HEK293 (cell line): Measurements from ENCODE around the gene EDDM13.

Source experiments
- CTCF ChIA-PET: fragments of 350-600 bp; formaldehyde crosslinking; extraction: SDS; loops from one replicate; lab custom pipeline; 2021; ENCODE audit warnings: antibody characterized with exemption; lab: Yijun Ruan, JAX
- POLR2A ChIA-PET: fragments of 300-600 bp; formaldehyde crosslinking; extraction: SDS; loops from one replicate; lab custom pipeline; 2020; ENCODE audit warnings: antibody characterized with exemption, inconsistent platforms; lab: Yijun Ruan, JAX
- H3K27ac ChIP-seq: fragments of 200-500 bp; sonication (Bioruptor generic); 2 replicates; pipeline ENCODE4 v1.5.1; 2014; ENCODE audit warnings: low read depth, low read length, control low read depth, inconsistent platforms; ENCODE audit errors: extremely low read depth
- H3K36me3 ChIP-seq, 2 experiments: fragments of 200-500 bp in 1 of 2; sonication (Bioruptor generic) in 1 of 2; 1 replicate in 1 of 2; 2 replicates in 1 of 2; pipeline ENCODE4 v1.5.1; 2014 to 2017; ENCODE audit warnings: inconsistent platforms in 2 of 2, low read length in 2 of 2; ENCODE audit not compliant: control insufficient read depth in 2 of 2, insufficient read depth in 1 of 2
- H3K4me1 ChIP-seq: fragments of 200-500 bp; sonication (Bioruptor generic); 2 replicates; pipeline ENCODE4 v1.5.1; 2014; ENCODE audit warnings: mild to moderate bottlenecking, low read length, inconsistent platforms; ENCODE audit not compliant: control insufficient read depth, insufficient read depth
- H3K4me3 ChIP-seq: 2 replicates; pipeline ENCODE4 v1.5.1; 2011; ENCODE audit warnings: low read depth, mild to moderate bottlenecking, control low read depth, low read length, moderate library complexity
- H3K9me3 ChIP-seq: fragments of 200-500 bp; sonication (Bioruptor generic); 2 replicates; pipeline ENCODE4 v1.5.1; 2014; ENCODE audit warnings: low read depth, low read length, inconsistent platforms; ENCODE audit not compliant: control insufficient read depth, insufficient read depth
- BCL11A ChIP-seq: fragments of 450-650 bp; formaldehyde crosslinking; IDR thresholded peaks from 2 replicates; pipeline ENCODE4 v1.5.1; 2016; ENCODE audit warnings: low read depth, missing biosample characterization, missing genetic modification characterization
- ELK4 ChIP-seq: IDR thresholded peaks from 2 replicates; pipeline ENCODE4 v1.6.1; 2011; ENCODE audit warnings: mild to moderate bottlenecking, low read depth, low read length, borderline replicate concordance
- HIC1 ChIP-seq: fragments of 450-650 bp; formaldehyde crosslinking; IDR thresholded peaks from 2 replicates; pipeline ENCODE4 v1.5.1; 2016; ENCODE audit warnings: missing biosample characterization, missing genetic modification characterization
- PATZ1 ChIP-seq: fragments of 450-650 bp; formaldehyde crosslinking; IDR thresholded peaks from 2 replicates; pipeline ENCODE4 v1.5.1; 2016; ENCODE audit warnings: missing biosample characterization, missing genetic modification characterization
- SCRT2 ChIP-seq: fragments of 450-650 bp; formaldehyde crosslinking; IDR thresholded peaks from 2 replicates; pipeline ENCODE4 v1.5.1; 2016; ENCODE audit warnings: missing biosample characterization, missing genetic modification characterization
- SETDB1 ChIP-seq: IDR thresholded peaks from one replicate; pipeline ENCODE4 v1.6.1; 2017; ENCODE audit warnings: mild to moderate bottlenecking, low read length, moderate library complexity, mixed read lengths; ENCODE audit not compliant: insufficient read length
- ZBTB11 ChIP-seq: fragments of 450-650 bp; formaldehyde crosslinking; conservative IDR thresholded peaks from 2 replicates; pipeline ENCODE4 v1.5.1; 2016; ENCODE audit warnings: low read depth, missing biosample characterization, missing genetic modification characterization
- ZBTB26 ChIP-seq: fragments of 450-650 bp; formaldehyde crosslinking; optimal IDR thresholded peaks from 2 replicates; pipeline ENCODE3; 2016; ENCODE audit warnings: missing biosample characterization, mild to moderate bottlenecking, missing genetic modification characterization
- ZNF10 ChIP-seq: fragments of 450-650 bp; formaldehyde crosslinking; IDR thresholded peaks from 2 replicates; pipeline ENCODE4 v1.5.1; 2017; ENCODE audit warnings: missing biosample characterization, missing genetic modification characterization
- ZNF239 ChIP-seq: fragments of 450-650 bp; formaldehyde crosslinking; IDR thresholded peaks from 2 replicates; pipeline ENCODE4 v1.5.1; 2016; ENCODE audit warnings: missing biosample characterization, missing genetic modification characterization
- ZNF341 ChIP-seq: fragments of 450-650 bp; formaldehyde crosslinking; IDR thresholded peaks from 2 replicates; pipeline ENCODE4; 2016; ENCODE audit warnings: low read depth, missing biosample characterization, missing genetic modification characterization
- ZNF404 ChIP-seq: fragments of 450-650 bp; formaldehyde crosslinking; IDR thresholded peaks from 2 replicates; pipeline ENCODE4 v1.5.1; 2017; ENCODE audit warnings: missing biosample characterization, missing genetic modification characterization
- ZNF449 ChIP-seq: fragments of 450-650 bp; formaldehyde crosslinking; IDR thresholded peaks from 2 replicates; pipeline ENCODE4 v1.5.1; 2017; ENCODE audit warnings: missing biosample characterization, mild to moderate bottlenecking, missing genetic modification characterization, moderate library complexity
- ZNF561 ChIP-seq: fragments of 450-650 bp; IDR thresholded peaks from 2 replicates; pipeline ENCODE4 v1.5.1; 2018; ENCODE audit warnings: missing biosample characterization, missing genetic modification characterization, borderline replicate concordance
- ZNF621 ChIP-seq: fragments of 450-650 bp; formaldehyde crosslinking; IDR thresholded peaks from 2 replicates; pipeline ENCODE4 v1.5.1; 2017; ENCODE audit warnings: missing biosample characterization, missing genetic modification characterization
- ZNF639 ChIP-seq: fragments of 450-650 bp; formaldehyde crosslinking; IDR thresholded peaks from 2 replicates; pipeline ENCODE4 v1.5.1; 2016; ENCODE audit warnings: missing biosample characterization, missing genetic modification characterization
- ZNF837 ChIP-seq: fragments of 450-650 bp; formaldehyde crosslinking; IDR thresholded peaks from 2 replicates; pipeline ENCODE4 v1.5.1; 2016; ENCODE audit warnings: missing biosample characterization, missing genetic modification characterization
- ZSCAN18 ChIP-seq: fragments of 450-650 bp; formaldehyde crosslinking; IDR thresholded peaks from 2 replicates; pipeline ENCODE4 v1.5.1; 2016; ENCODE audit warnings: missing biosample characterization, missing genetic modification characterization

Gene EDDM13

GRCh38 chr19:56222901-56223300 lies 49.6 kb upstream of the EDDM13 start (continued):
- TF ChIP-seq HIC1 (no peak), PATZ1 (tag by site-specific recombination) (no peak)

- ChIA-PET CTCF (interaction anchor here (0.7 kb wide), 1 partner anchor 128 kb away, joined by 3 read pairs; no protein-coding TSS in a partner anchor), POLR2A (no interaction called here)
- H3K4me3 ChIP-seq = no peak overlapping the region
- H3K4me1 ChIP-seq = no peaks in the 10 kb centered on the region
- H3K27ac ChIP-seq = no peak overlapping the region
- no peaks in the 10 kb centered on the region for H3K9me3 ChIP-seq
- peaks cover 0 to 6% of the 10 kb centered on the region in 2 experiments; a peak in 1 of 3 replicates for H3K36me3 ChIP-seq
- no peak for TF ChIP-seq ELK4
- no peak for TF ChIP-seq ZSCAN18 (tag by site-specific recombination)
- no peak for TF ChIP-seq ZNF449 (tag by site-specific recombination)
- TF ChIP-seq ZNF239 (tag by site-specific recombination) = no peak
- no peak for TF ChIP-seq ZBTB26 (tag by site-specific recombination)
- no peak for TF ChIP-seq ZBTB11 (tag by site-specific recombination)
- no peak for TF ChIP-seq BCL11A
- TF ChIP-seq ZNF10 (tag by site-specific recombination) = no peak
- TF ChIP-seq SETDB1 = no peak
- TF ChIP-seq ZNF639 (tag by site-specific recombination) = no peak
- TF ChIP-seq ZNF837 (tag by site-specific recombination) = no peak
- TF ChIP-seq ZNF561 (tag by site-specific recombination) = no peak
- no peak for TF ChIP-seq ZNF404 (tag by site-specific recombination)
- TF ChIP-seq HIC1 = no peak
- TF ChIP-seq SCRT2 (tag by site-specific recombination) = no peak
- no peak for TF ChIP-seq ZNF341 (tag by site-specific recombination)
- no peak for TF ChIP-seq ZNF621
Measured at GRCh38 chr19:56223481-56223880, 49.1 kb upstream of the EDDM13 start.
